HCT116 (cell line): ENCODE data around the gene GPR101. TPM values are rescaled to one million over a fixed set of nuclear protein-coding genes. Genes with fewer than 3 reads are reported as not detected.

Experiments
- ATAC-seq: fragments of 200-7000 bp; cut with Tn5 transposase; 2 replicates; pipeline ENCODE4 v1.9.1; 2020; ENCODE audit warnings: mild to moderate bottlenecking, moderate library complexity
- BruUV-seq: library from RNA; stranded (reverse); fragments of 400-500 nt; replicated peaks from 2 replicates; lab custom pipeline; 2021; lab: Mats Ljungman, UMichigan
- CTCF ChIA-PET: fragments of 300-600 bp; sonication (Branson Sonifier 250); formaldehyde crosslinking; loops from one replicate; lab custom pipeline; 2021; ENCODE audit warnings: antibody characterized with exemption; lab: Charles Lee
- POLR2A ChIA-PET: fragments of 300-600, 350-600 bp; sonication (Branson Sonifier 250); formaldehyde crosslinking; loops from one replicate; lab custom pipeline; 2021; ENCODE audit warnings: antibody characterized with exemption; lab: Charles Lee
- RAD21 ChIA-PET, 2 experiments: fragments of 300-600 bp; sonication (Branson Sonifier 250); formaldehyde crosslinking; loops; one replicate each; lab custom pipeline; 2023; ENCODE audit warnings: low total read pairs in 2 of 2; ENCODE audit not compliant: uncharacterized antibody in 2 of 2, unreplicated experiment in 2 of 2, low non-redundant PET in 1 of 2; lab: Charles Lee
- DNase-seq: peaks from one replicate; pipeline ENCODE4 v3.0.0-alpha.2; 2010; ENCODE audit warnings: low read depth, low spot score
- H2AFZ ChIP-seq: fragments of 200-600 bp; shearing (Covaris generic), sonication (generic); 2 replicates; pipeline ENCODE4 v1.6.1; 2017; ENCODE audit warnings: low read depth, mixed run types, mixed read lengths, antibody characterized with exemption, low read length; ENCODE audit not compliant: poor library complexity, severe bottlenecking
- H3K27ac ChIP-seq: 2 replicates; pipeline ENCODE4 v1.5.1; 2012; ENCODE audit warnings: low read depth, low read length
- H3K27me3 ChIP-seq: fragments of 200-600 bp; sonication (generic); 2 replicates; pipeline ENCODE4 v1.6.1; 2016; ENCODE audit warnings: mixed run types, low read length, mixed read lengths; ENCODE audit not compliant: insufficient read depth
- H3K36me3 ChIP-seq, 2 experiments: fragments of 200-500 bp in 1 of 2; fragments of 200-600 bp in 1 of 2; sonication (Bioruptor generic) in 1 of 2; sonication (generic) in 1 of 2; 2 replicates each; pipeline versions ENCODE4 v1.5.1 to v1.6.1; 2014 to 2016; ENCODE audit warnings: low read length in 2 of 2, inconsistent platforms in 1 of 2, mixed read lengths in 1 of 2, mixed run types in 1 of 2; ENCODE audit not compliant: insufficient read depth in 2 of 2, control insufficient read depth in 1 of 2
- H3K4me1 ChIP-seq, 2 experiments: fragments of 200-600 bp in 1 of 2; sonication (generic) in 1 of 2; 2 replicates each; pipeline versions ENCODE4 v1.5.1 to v1.6.1; 2012 to 2017; ENCODE audit warnings: low read length in 2 of 2, inconsistent platforms in 1 of 2, mild to moderate bottlenecking in 1 of 2, mixed read lengths in 1 of 2, mixed run types in 1 of 2, moderate library complexity in 1 of 2; ENCODE audit not compliant: insufficient read depth in 2 of 2, control insufficient read depth in 1 of 2
- H3K4me2 ChIP-seq: fragments of 200-600 bp; sonication (generic); 2 replicates; pipeline ENCODE4 v1.6.1; 2017; ENCODE audit warnings: mixed run types, low read length, mixed read lengths
- H3K4me3 ChIP-seq, 2 experiments: fragments of 200-600 bp in 1 of 2; sonication (generic) in 1 of 2; replicated peaks in 1 of 2; 2 replicates each; pipeline ENCODE4 v1.5.1; 2011 to 2016; ENCODE audit warnings: low read length in 2 of 2, control low read depth in 1 of 2, low read depth in 1 of 2, mild to moderate bottlenecking in 1 of 2, mixed read lengths in 1 of 2, mixed run types in 1 of 2
- H3K79me2 ChIP-seq: fragments of 200-600 bp; sonication (generic); 2 replicates; pipeline ENCODE4 v1.6.1; 2017; ENCODE audit warnings: mild to moderate bottlenecking, mixed run types, low read length, moderate library complexity, mixed read lengths; ENCODE audit not compliant: insufficient read depth
- H3K9ac ChIP-seq: fragments of 200-600 bp; sonication (generic); 2 replicates; pipeline ENCODE4 v1.6.1; 2016; ENCODE audit warnings: low read length, mixed read lengths
- H3K9me2 ChIP-seq: fragments of 200-600 bp; sonication (generic), shearing (Covaris generic); 2 replicates; pipeline ENCODE4 v1.6.1; 2017; ENCODE audit warnings: mixed run types, mild to moderate bottlenecking, moderate library complexity; ENCODE audit not compliant: insufficient read depth
- H3K9me3 ChIP-seq, 2 experiments: fragments of 200-500 bp in 1 of 2; fragments of 200-600 bp in 1 of 2; sonication (Bioruptor generic) in 1 of 2; sonication (generic) in 1 of 2; 2 replicates each; pipeline ENCODE4 v1.6.1; 2014 to 2017; ENCODE audit warnings: low read length in 2 of 2, mixed read lengths in 2 of 2, inconsistent platforms in 1 of 2, low read depth in 1 of 2, mild to moderate bottlenecking in 1 of 2, mixed run types in 1 of 2, moderate library complexity in 1 of 2; ENCODE audit not compliant: control insufficient read depth in 1 of 2, insufficient read depth in 1 of 2
- H4K20me1 ChIP-seq: fragments of 200-600 bp; sonication (generic), shearing (Covaris generic); 2 replicates; pipeline ENCODE4 v1.6.1; 2017; ENCODE audit warnings: mixed run types, mild to moderate bottlenecking, moderate library complexity; ENCODE audit not compliant: insufficient read depth
- CBX3 ChIP-seq: IDR thresholded peaks from 2 replicates; pipeline ENCODE4 v1.6.1; 2012; ENCODE audit warnings: low read depth
- CEBPB ChIP-seq: IDR thresholded peaks from 2 replicates; pipeline ENCODE4 v1.6.1; 2012; ENCODE audit warnings: low read depth
- EGR1 ChIP-seq: IDR thresholded peaks from 2 replicates; pipeline ENCODE4 v1.6.1; 2012; ENCODE audit warnings: low read depth
- ELF1 ChIP-seq: IDR thresholded peaks from 2 replicates; pipeline ENCODE4 v1.6.1; 2012; ENCODE audit warnings: low read depth, borderline replicate concordance
- EZH2 ChIP-seq: fragments of 200-600 bp; sonication (generic); IDR thresholded peaks from 2 replicates; pipeline ENCODE4 v1.6.1; 2017; ENCODE audit warnings: antibody characterized with exemption, mixed run types
- EZH2phosphoT487 ChIP-seq: fragments of 200-600 bp; IDR thresholded peaks from 2 replicates; pipeline ENCODE4 v1.6.1; 2018; ENCODE audit warnings: antibody characterized with exemption, borderline replicate concordance
- FOSL1 ChIP-seq: IDR thresholded peaks from 2 replicates; pipeline ENCODE4 v1.6.1; 2012; ENCODE audit warnings: low read depth
- JUND ChIP-seq: IDR thresholded peaks from 2 replicates; pipeline ENCODE4 v1.6.1; 2012
- MAX ChIP-seq: IDR thresholded peaks from 2 replicates; pipeline ENCODE4 v1.6.1; 2012
- POLR2A ChIP-seq: IDR thresholded peaks from 2 replicates; pipeline ENCODE4 v1.7.0; 2011; ENCODE audit warnings: borderline replicate concordance; ENCODE audit not compliant: insufficient read depth, insufficient read length; ENCODE audit errors: extremely low read depth
- POLR2AphosphoS5 ChIP-seq: IDR thresholded peaks from 2 replicates; pipeline ENCODE4 v1.6.1; 2011; ENCODE audit warnings: mild to moderate bottlenecking, low read depth, low read length, moderate library complexity
- SIN3A ChIP-seq: IDR thresholded peaks from 2 replicates; pipeline ENCODE4 v1.6.1; 2012; ENCODE audit warnings: low read depth
- SP1 ChIP-seq: IDR thresholded peaks from 2 replicates; pipeline ENCODE4 v1.6.1; 2012; ENCODE audit warnings: low read depth
- SRF ChIP-seq: IDR thresholded peaks from 2 replicates; pipeline ENCODE4 v1.6.1; 2012; ENCODE audit warnings: low read depth
- TCF7L2 ChIP-seq: IDR thresholded peaks from 2 replicates; pipeline ENCODE4 v1.7.0; 2011; ENCODE audit warnings: borderline replicate concordance, inconsistent platforms; ENCODE audit not compliant: insufficient read depth, insufficient read length; ENCODE audit errors: extremely low read depth
- YY1 ChIP-seq: IDR thresholded peaks from 2 replicates; pipeline ENCODE4 v1.6.1; 2011; ENCODE audit warnings: low read length, low read depth, moderate library complexity, mild to moderate bottlenecking; ENCODE audit not compliant: insufficient replicate concordance; ENCODE audit errors: extremely low read depth
- intact Hi-C: fragments of 100-400 bp; cut with micrococcal nuclease; formaldehyde crosslinking; loops from 2 replicates; pipeline ENCODE4 v1.10.0; 2022
- total RNA-seq: library from RNA; stranded (reverse); gene quantifications from one replicate; pipeline ENCODE4 v1.2.1, GENCODE V29; 2021; ENCODE audit not compliant: unreplicated experiment
- TF ChIP-seq, protein P1 (sequence below), 3 experiments: fragments of 200-600 bp in 1 of 3; sonication (generic) in 1 of 3; IDR thresholded peaks in 2 of 3; conservative IDR thresholded peaks in 1 of 3; 2 replicates each; pipeline ENCODE4 v1.5.1; 2012 to 2017; ENCODE audit warnings: low read depth in 2 of 3, low read length in 2 of 3, antibody characterized with exemption in 1 of 3, borderline replicate concordance in 1 of 3, control low read depth in 1 of 3, mild to moderate bottlenecking in 1 of 3, mixed read lengths in 1 of 3, mixed run types in 1 of 3, moderate library complexity in 1 of 3; ENCODE audit not compliant: insufficient read depth in 1 of 3

Gene GPR101
- total RNA-seq, 1 experiment from 2014 or later, result not detected

DNA sequence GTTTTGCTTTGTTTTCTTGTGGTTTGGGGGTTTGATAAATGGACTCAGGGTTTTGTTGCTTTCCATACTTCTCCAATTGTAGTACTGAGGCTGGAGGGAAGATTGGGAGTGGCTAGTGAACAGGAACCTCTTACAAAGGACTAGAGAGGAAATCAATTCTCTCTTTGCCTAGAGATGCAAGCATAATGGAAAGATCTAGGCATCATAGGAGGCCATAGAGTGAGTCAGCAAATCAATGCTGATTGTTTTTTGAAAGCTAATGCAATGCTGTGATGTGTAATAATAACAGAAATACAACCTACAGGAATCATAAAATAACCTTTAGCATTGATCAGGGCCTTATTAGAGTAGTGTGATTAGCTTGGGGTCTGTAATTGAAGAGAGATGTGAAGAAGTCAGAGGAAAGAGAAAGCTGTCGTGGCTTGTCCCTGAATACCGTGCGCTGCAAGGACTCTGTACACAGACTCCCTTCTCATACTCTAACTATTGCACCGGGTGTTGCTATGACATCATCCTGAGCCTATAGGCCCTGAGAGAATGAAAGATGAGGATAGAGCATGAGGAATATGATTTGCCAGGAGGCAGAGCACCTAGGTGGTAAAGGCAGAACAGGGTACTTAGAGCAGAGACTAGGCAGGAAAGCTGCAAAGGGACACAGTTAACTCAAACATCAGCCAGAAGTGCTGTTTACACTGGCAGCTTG lies 29.3 kb upstream of the GPR101 start:
- Histone ChIP-seq H3K9ac (no peak overlapping the region), H4K20me1 (no peaks in the 10 kb centered on the region), H3K27me3 (no peaks in the 10 kb centered on the region), H3K9me2 (no peaks in the 10 kb centered on the region), H3K4me1 (no peaks in the 10 kb centered on the region), H3K4me3 (no peak overlapping the region), H2AFZ (no peak overlapping the region), H3K9me3 (no peaks in the 10 kb centered on the region), H3K79me2 (no peaks in the 10 kb centered on the region), H3K27ac (no peak overlapping the region), H3K4me2 (no peak overlapping the region), H3K36me3 (no peaks in the 10 kb centered on the region)
- ChIA-PET RAD21 (no interaction called here), POLR2A (no interaction called here), CTCF (no interaction called here)
- no TSS peak for BruUV-seq
- ATAC-seq (no peak), DNase-seq (no peak)
- intact Hi-C loops, result no loop called here
- no peak for TF ChIP-seq POLR2AphosphoS5
- no peak for TF ChIP-seq SP1
- TF ChIP-seq FOSL1, result no peak
- TF ChIP-seq, protein P1, sequence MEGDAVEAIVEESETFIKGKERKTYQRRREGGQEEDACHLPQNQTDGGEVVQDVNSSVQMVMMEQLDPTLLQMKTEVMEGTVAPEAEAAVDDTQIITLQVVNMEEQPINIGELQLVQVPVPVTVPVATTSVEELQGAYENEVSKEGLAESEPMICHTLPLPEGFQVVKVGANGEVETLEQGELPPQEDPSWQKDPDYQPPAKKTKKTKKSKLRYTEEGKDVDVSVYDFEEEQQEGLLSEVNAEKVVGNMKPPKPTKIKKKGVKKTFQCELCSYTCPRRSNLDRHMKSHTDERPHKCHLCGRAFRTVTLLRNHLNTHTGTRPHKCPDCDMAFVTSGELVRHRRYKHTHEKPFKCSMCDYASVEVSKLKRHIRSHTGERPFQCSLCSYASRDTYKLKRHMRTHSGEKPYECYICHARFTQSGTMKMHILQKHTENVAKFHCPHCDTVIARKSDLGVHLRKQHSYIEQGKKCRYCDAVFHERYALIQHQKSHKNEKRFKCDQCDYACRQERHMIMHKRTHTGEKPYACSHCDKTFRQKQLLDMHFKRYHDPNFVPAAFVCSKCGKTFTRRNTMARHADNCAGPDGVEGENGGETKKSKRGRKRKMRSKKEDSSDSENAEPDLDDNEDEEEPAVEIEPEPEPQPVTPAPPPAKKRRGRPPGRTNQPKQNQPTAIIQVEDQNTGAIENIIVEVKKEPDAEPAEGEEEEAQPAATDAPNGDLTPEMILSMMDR (IDR thresholded peaks at IDR 0.05 in 2 of 3, conservative IDR thresholded peaks at IDR 0.05 in 1 of 3; ENCODE audit: borderline replicate concordance in 1 of 3, insufficient read depth in 1 of 3, low read depth in 2 of 3, low read length in 2 of 3), result no peak
- TF ChIP-seq CEBPB, result no peak
- TF ChIP-seq ELF1, result no peak
- no peak for TF ChIP-seq EGR1
- no peak for TF ChIP-seq POLR2A
- TF ChIP-seq EZH2, result no peak
- no peak for TF ChIP-seq CBX3
- TF ChIP-seq JUND, result no peak
- no peak for TF ChIP-seq YY1
- no peak for TF ChIP-seq TCF7L2
- TF ChIP-seq SRF, result no peak
- TF ChIP-seq EZH2phosphoT487, result no peak
- no peak for TF ChIP-seq SIN3A
- no peak for TF ChIP-seq MAX
